ENCODE measurements around the gene LIMA1.
A peak's percentile ranks its signal among the peaks of the same experiment; 100 is the strongest.
"Not testable (repeated sequence)": the region's sequence is repeated elsewhere in the genome, so short reads cannot be mapped to it uniquely, and the experiment has no call there.

The LIMA1 gene

GRCh38 chr12:50246873-50247612 is 36.3 kb downstream of the LIMA1 start:
- DNase-seq = no peak

GRCh38 chr12:50246197-50246865 is 37.0 kb downstream of the LIMA1 start:
- no peak for DNase-seq

GRCh38 chr12:50243507-50243906 is 39.8 kb downstream of the LIMA1 start:
- DNase-seq = no peak

GRCh38 chr12:50242751-50243191 is 40.5 kb downstream of the LIMA1 start:
- DNase-seq = no peak

- DNase-seq = peak; percentile 38
These were observed 42.1 kb downstream of the LIMA1 start for GRCh38 chr12:50241178-50241577.

- DNase-seq = no peak
These were observed 42.6 kb downstream of the LIMA1 start for GRCh38 chr12:50240792-50241114.

- DNase-seq = no peak
These were observed 43.1 kb downstream of the LIMA1 start for GRCh38 chr12:50240096-50240791.

- DNase-seq = no peak
These were observed 43.9 kb downstream of the LIMA1 start for GRCh38 chr12:50239355-50239891.

GRCh38 chr12:50234347-50234746 is 49.0 kb downstream of the LIMA1 start:
- no peak for DNase-seq

- no peak for DNase-seq
These were observed 50.5 kb downstream of the LIMA1 start for GRCh38 chr12:50232771-50233209.

GRCh38 chr12:50232206-50232605 is 51.1 kb downstream of the LIMA1 start:
- no peak for DNase-seq

- DNase-seq = no peak
These were observed 52.0 kb downstream of the LIMA1 start for GRCh38 chr12:50231346-50231745.

- DNase-seq = no peak
These were observed 53.1 kb downstream of the LIMA1 start for GRCh38 chr12:50230217-50230616.

GRCh38 chr12:50224026-50224692 is 59.2 kb downstream of the LIMA1 start:
- peak; percentile 72 for DNase-seq

GRCh38 chr12:50222275-50222783 is 61.0 kb downstream of the LIMA1 start:
- peak; percentile 57 for DNase-seq

- peak; percentile 65 for DNase-seq
These were observed 61.9 kb downstream of the LIMA1 start for GRCh38 chr12:50221228-50222008.

- no peak for DNase-seq
These were observed 62.8 kb downstream of the LIMA1 start for GRCh38 chr12:50220363-50220995.

GRCh38 chr12:50219544-50219943 is 63.8 kb downstream of the LIMA1 start:
- no peak for DNase-seq

- DNase-seq = not testable (repeated sequence)
These were observed 64.3 kb downstream of the LIMA1 start for GRCh38 chr12:50219001-50219400.

GRCh38 chr12:50218386-50218785 is 64.9 kb downstream of the LIMA1 start:
- no peak for DNase-seq

GRCh38 chr12:50217202-50217601 is 66.1 kb downstream of the LIMA1 start:
- no peak for DNase-seq

- no peak for DNase-seq
These were observed 68.3 kb downstream of the LIMA1 start for GRCh38 chr12:50215033-50215432.

Measured in SHP77 treated with DMSO at 0.1 percent for 48 hours (cell line).